Right renal pelvis (tissue), 4 donors: ENCODE results near the gene RPL41. TPM values are rescaled to one million over a fixed set of nuclear protein-coding genes. Genes with fewer than 3 reads are reported as not detected.
"Not testable (repeated sequence)": the region's sequence is repeated elsewhere in the genome, so short reads cannot be mapped to it uniquely, and the experiment has no call there.

Experiments used
- DNase-seq, 4 donors: peaks; one replicate each; pipeline ENCODE4 v3.0.0-alpha.2; 2013; ENCODE audit warnings: low read depth in 4 of 4, low spot score in 3 of 4, missing footprints in 1 of 4
- polyA plus RNA-seq, 4 donors: library from polyadenylated mRNA; unstranded; fragments of 120-200 nt; gene quantifications; one replicate each; pipeline ENCODE4 v1.2.1, GENCODE V29; 2013; ENCODE audit not compliant: insufficient read length in 4 of 4

The RPL41 gene
- polyA plus RNA-seq: 1,000 to 10,000 TPM; 4,780 to 5,144 (median 4,856) TPM

GRCh38 chr12:56116267-56117081 lies at the start of gene RPL41:
TSS of gene RPL41 (plus strand) at chr12:56116633.
- peak; percentile 94 to 99 (median 98) for DNase-seq

- no peak for DNase-seq
Measured at GRCh38 chr12:56071648-56072047, 44.8 kb upstream of the RPL41 start.

GRCh38 chr12:56074396-56074795 lies 42.0 kb upstream of the RPL41 start:
- no peak for DNase-seq

- not testable (repeated sequence) for DNase-seq
Measured at GRCh38 chr12:56077966-56078365, 38.5 kb upstream of the RPL41 start.

- no peak for DNase-seq
Measured at GRCh38 chr12:56078427-56078826, 38.0 kb upstream of the RPL41 start.

GRCh38 chr12:56078931-56079722 lies 37.3 kb upstream of the RPL41 start:
- DNase-seq: peak in 3 of 4 donors; percentile 62 to 71 (median 64)

GRCh38 chr12:56079723-56080555 lies 36.5 kb upstream of the RPL41 start, which contains the start of gene ERBB3:
TSS of gene ERBB3 (plus strand) at chr12:56080165. CDS start at chr12:56080301, 136 bp downstream.
- DNase-seq: peak in 3 of 4 donors; percentile 57 to 75 (median 63)

- no peak for DNase-seq
Measured at GRCh38 chr12:56080556-56081138, 35.8 kb upstream of the RPL41 start.

- DNase-seq: no peak
Measured at GRCh38 chr12:56081393-56082347, 34.8 kb upstream of the RPL41 start.

- DNase-seq: no peak
Measured at GRCh38 chr12:56082382-56082781, 34.1 kb upstream of the RPL41 start.

GRCh38 chr12:56082967-56083366 lies 33.5 kb upstream of the RPL41 start:
- DNase-seq: no peak

GRCh38 chr12:56084958-56085543 lies 31.4 kb upstream of the RPL41 start:
- DNase-seq: no peak

- no peak for DNase-seq
Measured at GRCh38 chr12:56086096-56086495, 30.3 kb upstream of the RPL41 start.

GRCh38 chr12:56086608-56087007 lies 29.8 kb upstream of the RPL41 start:
- no peak for DNase-seq

GRCh38 chr12:56087220-56087619 lies 29.2 kb upstream of the RPL41 start:
- DNase-seq: no peak

- DNase-seq: no peak
Measured at GRCh38 chr12:56097738-56098137, 18.7 kb upstream of the RPL41 start.

- DNase-seq: no peak
Measured at GRCh38 chr12:56098592-56098991, 17.8 kb upstream of the RPL41 start.

GRCh38 chr12:56099787-56100186 lies 16.6 kb upstream of the RPL41 start:
- DNase-seq: no peak

GRCh38 chr12:56101045-56101444 lies 15.4 kb upstream of the RPL41 start:
- no peak for DNase-seq
